Activated CD8-positive, alpha-beta memory T cell treated with anti-CD3 and anti-CD28 coated beads for 24 hours (primary cell): ENCODE results near the gene FUT7.

Experiments
- DNase-seq: peaks from one replicate; pipeline ENCODE4 v3.0.0-alpha.2; 2020

The FUT7 gene

DNA sequence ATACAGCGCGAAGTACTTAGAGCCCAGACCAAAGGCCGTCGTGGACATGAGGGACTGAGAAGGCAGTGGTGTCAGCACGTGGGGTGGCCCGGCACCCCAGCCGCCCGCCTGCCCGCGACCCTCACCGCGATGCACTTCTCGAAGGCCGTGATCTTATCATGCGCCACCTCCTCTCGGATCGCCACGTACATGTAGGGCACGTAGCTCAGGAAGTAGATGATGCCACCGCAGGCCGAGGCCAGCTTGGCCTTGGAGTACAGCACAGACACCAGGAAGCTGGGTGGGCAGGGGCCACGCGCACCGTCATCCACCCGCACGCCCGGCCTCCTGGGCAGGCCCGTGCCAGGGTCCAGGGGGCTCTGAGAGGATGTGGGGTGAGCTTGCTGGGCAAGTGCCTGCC lies 14.8 kb downstream of the FUT7 start:
- no peak for DNase-seq

DNA sequence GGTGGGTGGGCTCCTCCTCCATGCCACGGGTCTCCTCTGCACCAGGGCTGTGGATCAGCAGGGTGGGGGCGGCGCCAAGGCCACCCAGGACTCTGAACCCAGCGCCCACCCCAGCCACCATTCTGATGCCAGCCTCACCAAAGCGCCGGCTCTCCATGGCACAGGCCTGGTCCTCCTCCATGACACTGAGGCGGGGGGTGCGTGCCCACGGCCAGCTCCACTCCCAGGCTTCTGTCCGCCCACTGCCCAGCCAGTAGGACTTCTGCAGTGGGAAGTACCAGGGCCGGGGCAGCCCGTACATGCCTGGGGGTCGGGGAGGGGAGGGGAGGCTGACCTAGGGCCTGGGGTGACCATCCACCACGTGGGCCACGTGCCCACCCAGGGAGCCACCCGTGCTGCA lies 15.5 kb downstream of the FUT7 start:
- DNase-seq = no peak

DNA sequence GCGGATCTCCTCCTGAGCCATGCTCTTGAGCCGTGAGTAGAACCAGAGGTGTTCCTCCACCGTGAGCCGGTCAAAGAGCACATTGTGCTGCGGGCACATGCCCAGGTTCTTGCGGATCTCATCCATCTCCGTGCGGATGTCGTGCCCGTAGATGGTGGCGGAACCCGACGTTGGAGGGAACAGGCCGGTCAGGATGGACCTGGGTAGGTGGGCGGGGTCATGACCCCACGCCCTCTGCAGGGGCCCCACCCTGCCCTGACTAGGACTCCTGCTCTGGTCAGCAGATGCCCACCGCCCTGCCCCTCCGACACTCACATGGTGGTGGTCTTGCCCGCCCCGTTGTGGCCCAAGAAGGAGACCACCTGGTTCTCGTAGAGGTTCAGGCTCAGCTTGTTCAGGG lies 15.9 kb downstream of the FUT7 start:
- DNase-seq = no peak

DNA sequence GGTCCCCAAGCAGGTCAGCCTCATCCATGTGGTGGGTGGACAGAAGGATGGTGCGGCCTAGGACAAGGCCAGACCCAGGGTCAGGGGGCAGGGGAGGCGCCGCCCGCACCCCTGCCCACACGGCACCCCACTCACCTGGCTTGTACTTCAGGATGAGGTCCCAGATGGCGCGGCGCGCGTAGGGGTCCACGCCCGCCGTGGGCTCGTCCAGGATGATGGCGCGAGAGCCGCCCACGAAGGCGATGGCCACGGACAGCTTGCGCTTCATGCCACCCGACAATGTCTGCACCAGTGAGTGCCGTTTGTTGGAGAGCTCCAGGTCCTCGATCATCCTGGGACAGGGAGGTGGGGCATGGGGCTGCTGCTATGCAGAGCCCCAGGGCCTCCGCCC lies 16.4 kb downstream of the FUT7 start:
- no peak for DNase-seq

DNA sequence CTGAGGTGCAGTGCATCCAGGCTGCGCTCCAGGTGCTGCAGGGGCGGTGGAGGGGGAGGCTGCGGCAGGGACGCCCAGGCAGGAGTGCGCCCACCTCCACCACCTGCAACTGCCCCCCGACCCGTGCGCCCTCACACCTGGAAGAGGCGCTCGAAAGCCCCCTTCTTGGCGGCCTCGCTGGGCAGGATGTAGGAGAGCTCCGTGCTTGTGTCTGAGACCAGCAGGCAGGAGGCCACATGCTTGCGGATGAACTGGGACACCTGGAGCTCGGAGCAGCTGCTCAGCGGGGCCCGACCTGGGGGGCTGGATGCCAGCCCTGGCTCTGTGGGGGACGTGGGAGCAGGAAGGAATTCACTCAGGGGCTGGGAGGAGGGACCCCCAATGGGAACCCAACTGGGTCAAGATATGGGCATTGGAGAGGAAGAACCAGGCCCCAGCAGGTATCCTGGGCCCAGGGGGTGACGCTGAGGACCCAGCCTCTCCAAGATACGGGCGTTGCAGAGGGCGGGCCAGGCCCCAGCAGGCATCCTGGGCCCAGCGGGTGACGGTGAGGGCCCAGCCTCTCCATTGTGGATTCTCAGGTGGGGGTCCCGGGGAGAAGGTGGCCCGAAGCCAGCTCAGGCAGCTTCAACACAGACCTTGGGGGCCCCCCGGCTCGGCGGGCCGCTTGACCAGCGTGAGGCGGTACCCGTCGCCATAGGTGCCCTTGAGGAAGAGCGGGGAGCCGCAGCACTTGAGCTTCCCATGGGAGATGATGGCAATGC lies 16.9 kb downstream of the FUT7 start:
- DNase-seq = no peak

DNA sequence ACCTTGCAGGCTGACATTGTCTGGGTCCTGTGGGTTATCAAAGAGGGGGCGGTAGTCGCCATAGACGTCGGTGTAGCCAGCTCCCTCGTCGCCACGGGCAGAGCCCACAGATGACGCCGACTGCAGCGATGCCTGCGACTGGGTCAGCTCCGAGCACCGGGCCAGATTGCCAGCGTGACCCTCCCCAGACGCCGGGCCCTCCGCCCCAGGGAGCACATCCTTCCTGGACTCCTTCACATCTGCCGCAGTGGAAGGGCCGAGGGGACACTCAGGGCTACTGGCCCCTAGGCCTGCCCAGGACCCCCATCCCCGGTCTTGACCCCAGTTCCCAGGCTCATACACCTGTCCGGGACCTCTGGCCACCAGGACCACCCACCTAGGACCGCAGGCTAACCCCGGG lies 17.7 kb downstream of the FUT7 start:
- no peak for DNase-seq

DNA sequence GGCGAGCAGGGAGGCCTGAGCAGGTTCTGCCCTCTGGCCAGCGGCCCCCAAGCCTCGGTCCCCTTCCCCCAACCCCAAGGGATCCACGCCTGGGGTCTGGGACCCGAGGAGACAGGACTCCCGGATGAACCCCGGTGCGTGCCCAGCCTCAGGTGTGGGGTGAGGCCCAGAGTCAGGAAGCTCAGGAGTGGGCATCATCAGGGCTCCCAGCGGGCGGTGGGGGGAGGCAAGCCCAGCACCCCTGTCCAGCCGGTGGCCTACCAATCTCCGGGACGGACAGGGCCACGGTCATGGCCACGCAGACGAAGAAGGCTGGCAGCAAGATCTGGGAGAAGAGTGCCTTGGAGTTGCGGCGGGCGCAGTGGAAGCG lies 18.3 kb downstream of the FUT7 start:
- no peak for DNase-seq

DNA sequence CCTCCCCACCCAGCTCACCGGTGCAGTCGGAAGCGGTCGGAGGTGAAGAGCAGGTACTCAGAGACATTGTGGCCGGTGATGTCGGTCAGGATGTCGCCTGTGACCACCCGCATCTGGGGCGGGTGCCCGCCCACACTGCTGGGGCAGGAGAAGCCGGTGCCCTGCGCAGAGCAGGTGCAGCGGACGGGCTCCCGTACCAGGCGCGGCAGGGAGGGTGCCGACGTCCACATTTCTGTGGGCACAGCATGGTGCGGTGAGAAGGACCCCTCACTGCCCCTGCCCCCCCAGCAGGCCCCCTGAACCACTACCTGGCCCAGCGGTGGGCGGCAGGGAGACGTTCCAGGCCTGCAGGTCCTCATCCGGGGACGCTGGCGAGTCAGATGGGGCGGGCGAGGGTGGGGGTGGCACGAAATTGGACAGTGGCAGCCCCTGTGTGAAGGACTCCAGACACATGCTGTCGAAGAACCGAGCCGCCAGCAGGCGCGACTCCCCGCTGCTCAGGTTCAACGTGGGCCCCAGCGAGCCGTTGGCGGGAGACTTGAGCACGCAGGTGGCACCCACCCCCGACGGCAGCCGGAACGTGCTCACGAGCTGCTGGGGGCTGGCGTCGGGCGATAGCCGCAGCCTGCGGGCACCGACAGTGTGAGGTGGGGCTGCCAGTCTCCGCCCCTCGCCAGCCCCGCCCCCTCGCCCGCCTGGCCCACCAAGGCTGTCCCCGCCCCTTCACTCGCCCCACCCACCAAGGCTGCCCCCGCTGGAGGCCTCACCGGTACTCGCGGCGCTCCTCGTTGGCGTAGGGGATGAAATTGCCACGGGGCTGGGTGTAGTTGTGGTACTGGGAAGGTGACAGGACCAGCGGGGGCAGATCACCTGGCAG lies 19.0 kb downstream of the FUT7 start:
- DNase-seq = no peak

DNA sequence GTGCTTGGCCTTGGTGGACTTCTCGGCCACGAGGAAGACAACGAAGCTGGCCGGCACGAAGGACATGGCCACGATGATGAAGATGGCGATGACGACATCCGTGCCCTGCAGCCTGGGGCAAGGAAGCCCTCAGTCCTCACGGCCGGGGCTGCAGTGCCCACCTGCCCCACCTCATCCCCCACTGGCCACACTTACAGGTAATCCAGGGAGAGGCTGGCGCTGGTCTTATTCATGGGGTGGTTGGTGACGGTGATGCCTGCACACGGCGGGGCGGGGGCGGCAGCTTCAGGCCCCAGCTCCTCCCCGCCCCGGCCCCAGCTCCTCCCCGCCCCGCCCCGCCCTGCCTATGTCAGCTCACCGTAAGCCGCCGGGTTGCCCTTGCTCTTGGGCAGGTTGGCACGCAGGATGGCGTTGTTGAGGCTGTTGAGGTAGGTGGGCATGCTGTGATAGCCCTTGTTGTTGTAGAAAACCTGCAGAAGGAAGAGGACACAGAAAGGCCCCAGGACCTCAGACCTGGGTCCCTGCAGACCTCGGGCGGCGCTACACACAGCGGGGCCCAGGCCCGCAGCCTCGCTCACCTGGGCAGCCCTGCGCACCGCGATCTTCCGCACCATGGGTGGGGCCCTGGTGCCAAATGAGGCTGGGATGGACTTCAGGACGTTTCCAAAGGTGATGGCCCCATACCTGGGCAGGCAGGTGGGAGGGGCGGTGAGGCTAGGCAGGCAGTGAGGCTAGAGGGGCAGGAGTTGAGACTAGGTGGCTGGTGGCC lies 19.8 kb downstream of the FUT7 start:
- no peak for DNase-seq

DNA sequence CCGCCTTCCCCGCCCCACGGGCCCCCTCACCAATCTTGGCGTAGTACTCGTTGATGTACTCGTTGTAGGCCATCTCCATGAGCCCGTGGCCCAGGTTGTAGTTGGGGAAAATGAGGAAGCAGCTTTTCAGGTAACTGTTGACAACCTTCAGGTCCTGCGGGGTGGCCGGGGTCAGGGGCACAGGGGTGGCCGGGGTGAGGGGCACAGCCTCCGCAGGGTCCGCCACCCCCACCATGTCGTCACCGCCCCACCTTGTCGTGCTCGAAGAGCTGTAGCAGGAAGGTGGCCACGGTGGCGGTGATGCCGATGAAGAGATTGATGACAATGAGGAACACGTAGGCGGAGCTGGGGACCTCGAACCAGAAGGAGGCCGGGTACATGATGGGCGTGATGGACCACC lies 20.7 kb downstream of the FUT7 start:
- DNase-seq = no peak

DNA sequence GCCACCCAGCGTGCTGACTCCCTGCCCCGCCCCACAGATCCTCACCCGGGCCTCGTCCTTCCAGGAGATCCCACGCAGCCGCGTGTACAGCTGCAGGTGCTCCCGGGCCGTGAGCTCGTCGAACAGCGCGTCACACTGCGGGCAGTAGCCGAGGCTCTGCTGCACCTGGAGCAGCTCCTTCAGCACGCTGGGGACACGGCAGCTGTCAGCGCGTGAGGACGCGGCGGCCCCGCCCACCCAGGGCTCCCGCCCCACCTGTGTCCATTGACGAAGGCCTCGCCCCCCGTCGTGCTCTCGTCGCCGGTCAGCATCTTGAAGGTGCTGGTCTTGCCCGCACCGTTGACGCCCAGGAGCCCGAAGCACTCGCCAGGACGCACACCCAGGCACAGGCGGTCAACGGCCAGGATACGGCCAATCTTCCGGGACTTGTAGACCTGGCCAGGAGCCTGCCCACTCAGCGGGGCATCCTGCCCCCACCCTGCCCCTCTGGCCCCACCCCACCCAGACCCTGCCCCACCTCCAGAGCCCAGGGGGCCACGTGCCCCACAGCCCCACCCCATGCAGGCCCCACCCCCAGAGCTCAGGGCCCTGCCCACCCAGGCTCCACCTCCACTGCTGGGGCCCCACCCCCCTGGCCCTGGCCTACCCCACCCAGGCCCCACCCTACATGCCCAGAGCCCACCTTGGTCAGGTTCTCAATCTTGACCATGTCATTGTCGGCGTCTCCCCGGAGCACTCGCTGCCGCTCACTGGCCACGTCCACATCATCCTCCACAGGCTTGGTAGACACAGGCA lies 21.8 kb downstream of the FUT7 start:
- no peak for DNase-seq

DNA sequence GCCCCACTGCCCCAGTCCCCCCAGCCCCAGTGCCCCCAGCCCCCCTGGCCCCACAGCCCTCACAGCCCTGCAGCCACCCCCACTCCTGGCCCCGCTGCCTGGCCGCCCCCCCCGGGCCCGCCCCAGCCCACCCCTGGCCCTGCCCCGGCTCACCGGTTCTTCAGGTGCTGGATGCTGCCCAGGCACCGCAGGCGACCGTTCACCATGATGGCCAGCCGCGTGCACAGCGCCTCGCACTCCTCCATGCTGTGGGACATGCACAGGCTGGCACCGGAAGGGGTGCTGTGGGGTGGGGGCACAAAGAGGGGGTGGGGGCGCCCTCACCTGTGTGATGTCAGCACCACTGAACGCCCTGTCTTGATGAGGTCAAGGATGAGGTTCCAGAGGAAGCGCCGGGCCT lies 22.7 kb downstream of the FUT7 start:
- no peak for DNase-seq

DNA sequence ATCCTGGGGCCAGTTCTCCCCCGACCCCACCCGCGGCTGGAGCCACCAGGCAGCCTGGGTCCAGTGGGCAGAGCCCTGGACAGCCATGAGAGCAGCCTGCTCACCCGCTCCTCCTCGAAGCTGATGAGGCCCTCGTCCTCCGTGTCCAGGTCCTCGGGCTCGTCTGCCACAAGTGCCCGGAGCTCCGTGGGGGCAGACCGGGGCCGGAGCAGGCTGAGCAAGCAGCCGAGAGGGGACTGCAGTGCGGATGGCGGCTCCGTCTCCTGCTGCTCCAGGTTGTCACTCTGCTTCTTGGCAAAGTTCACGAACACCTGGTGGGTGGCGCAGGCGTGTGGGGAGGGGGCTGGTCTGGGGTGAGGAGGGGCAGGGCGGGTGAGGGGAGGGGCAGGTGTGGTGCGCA lies 23.6 kb downstream of the FUT7 start:
- no peak for DNase-seq

DNA sequence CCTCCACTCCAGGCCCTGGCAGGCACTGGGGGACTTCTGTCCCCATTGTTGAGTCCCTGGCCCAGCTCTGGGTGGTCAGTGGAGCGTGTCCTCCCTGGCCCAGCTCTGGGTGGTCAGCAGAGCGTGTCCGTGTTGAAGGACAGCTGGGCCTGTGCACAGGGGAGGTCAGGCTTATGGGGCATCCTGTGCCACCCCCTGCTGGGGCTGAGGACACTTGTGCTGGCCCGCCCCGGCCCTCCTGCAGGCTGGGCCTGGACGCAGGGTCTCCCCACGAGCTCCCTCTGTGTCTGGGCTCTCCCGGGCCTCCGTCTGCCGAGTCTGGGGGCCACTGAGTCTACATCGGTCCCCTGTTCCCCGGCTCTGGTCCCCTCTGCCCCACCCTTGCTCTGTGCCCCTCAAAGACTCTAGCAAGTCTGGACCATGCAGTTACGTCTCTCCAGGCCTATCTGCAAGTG lies 24.0 kb downstream of the FUT7 start:
- no peak for DNase-seq

DNA sequence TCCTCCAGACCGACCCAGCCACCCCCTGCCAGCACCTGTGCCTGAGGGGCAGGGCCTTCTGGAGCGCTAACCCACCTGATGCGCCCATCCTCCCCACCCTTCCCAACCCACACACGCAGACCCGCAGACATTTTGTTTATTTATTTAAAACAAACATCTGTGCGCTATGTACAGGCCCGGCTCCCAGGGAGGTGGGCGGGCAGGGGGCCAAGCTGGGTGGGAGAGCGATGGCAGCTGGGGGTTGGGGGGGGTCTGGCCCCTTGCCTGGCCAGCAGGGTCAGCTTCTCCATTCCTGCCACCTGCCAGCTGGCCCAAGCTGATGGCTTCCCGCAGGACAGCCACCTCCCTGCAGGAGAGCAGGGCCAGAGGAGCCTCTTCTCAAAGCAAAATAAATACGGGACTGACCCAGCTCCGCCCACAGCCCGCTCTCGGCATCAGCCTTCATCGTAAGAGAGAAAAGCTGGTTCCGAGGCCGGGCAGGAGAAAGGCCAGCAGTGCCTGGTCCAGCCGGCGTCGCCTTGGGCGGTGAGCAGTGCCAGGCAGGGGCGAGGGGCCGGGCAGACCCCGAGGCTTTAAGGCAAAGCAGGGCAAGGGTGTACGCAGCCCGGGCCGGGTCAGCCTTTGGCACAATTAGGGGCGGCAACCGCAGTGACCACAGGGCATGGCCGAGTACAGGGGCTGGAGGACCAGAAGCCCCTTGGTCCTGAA lies 24.6 kb downstream of the FUT7 start:
- no peak for DNase-seq

DNA sequence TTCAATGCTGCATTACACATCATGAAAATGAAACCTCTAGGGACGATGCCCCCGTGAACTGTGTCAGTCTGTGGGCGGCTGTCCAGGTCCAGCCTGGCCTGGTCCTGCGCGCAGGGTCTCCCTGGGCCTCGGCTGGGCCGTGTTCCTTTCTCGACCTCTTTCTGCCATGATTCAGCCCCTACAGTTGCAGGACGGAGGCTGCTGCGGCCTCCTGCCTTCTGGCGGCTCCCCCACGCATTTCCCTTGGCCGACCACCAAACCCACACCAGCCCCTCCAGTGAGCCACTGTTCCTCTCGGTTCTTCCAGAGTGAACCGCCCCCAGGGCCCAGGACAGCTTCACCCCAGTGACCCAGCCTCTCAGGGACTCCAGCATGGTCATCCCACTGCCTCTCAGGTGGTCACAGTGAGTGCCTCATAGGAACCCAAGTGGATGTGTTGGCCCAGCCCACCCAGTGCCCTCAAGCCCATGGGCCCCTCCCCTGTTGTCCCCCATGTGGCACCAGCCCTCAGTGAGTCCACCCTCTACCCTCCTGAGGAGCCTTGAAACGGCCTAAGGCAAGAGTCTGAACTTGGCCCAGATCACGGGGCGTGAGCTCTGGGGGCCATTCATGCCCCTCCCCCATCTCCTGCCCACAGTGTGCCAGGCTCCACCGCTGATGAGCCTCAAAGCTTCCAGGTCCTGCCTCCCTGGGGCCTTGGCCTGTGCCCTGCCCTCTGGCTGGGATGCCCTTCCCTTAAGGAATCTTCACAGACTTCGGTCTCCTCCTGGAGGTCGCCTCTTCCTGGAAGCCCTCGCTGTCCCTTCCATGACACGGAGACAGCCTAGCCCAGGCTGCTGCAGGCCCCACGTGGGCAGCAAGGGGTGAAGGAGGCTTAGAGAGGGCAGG lies 25.5 kb downstream of the FUT7 start:
- DNase-seq = peak; percentile 68

DNA sequence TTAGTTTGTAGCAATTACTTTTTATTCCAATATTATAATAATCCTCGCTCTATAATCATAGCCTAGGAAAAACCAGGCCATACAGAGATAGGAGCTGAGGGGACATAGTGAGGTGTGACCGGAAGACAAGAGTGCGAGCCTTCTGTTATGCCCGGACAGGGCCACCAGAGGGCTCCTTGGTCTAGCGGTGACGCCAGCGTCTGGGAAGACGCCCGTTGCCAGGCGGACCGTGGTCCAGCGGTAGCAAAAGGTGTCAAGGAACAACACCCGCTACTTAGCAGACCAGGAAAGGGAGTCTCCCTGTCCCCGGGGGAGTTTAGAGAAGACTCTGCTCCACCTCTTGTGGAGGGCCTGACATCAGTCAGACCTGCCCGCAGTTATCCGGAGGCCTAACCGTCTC lies 27.6 kb downstream of the FUT7 start:
- DNase-seq = peak; percentile 68

DNA sequence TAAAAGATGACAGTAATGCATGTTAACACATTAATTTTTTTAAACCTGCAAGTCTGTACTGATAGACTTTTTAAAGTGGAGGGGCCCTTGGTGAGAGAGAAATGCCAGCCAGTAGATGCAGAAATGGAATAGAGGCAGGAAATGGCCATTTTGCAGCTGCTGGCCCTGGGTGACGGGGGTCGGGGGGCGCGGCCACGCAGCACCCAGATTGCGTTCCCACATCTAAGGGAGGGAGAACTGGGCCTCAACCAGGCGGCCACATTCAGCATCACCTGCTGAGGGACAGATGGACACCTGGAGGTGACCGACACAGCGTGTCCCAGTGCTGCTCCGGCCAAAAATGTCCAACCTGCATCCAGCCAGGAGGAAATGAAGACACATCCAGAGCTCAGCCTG lies 29.2 kb downstream of the FUT7 start:
- DNase-seq = no peak

DNA sequence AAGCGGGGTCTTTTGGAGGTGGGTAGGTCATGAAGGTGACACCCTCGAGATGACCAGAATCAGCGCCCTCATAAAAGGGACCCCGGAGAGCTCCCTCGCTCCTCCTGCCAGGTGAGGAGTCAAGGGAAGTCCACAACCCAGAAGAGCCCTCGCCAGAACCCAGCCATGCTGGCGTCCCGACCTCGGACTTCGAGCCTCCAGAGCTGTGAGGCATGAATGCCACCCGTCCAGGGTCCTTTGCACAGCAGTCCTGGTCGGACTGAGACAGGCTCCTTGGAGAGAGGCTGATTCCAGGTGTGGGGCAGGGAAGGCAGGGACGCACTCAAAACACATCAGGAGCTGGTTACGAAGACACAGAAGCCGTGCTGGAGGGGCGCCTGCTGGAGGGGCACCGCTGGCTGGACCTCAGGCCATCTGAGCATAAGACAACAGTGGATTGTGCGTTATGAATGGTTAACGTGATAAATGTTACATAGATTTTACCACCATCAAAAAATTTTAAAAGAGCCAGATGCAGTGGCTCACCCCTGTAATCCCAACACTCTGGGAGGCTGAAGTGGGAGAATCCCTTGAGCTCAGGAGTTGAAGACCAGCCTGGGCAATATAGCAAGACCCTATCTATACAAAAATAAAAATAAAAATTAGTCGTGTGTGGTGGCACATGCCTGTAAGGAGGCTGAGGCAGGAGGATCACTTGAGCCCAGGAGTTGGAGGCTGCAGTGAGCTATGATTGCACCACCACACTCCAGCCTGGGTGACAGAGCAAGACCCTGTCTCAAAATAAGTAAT lies 29.8 kb downstream of the FUT7 start:
- no peak for DNase-seq
